G401.6 (cell line): ENCODE measurements around the gene NANOS3.
"Not testable (repeated sequence)": the region's sequence is repeated elsewhere in the genome, so short reads cannot be mapped to it uniquely, and the experiment has no call there.

ENCODE experiments used
- FAIRE-seq: peaks from 2 replicates; lab custom pipeline; 2012; peaks lifted over from hg19 to GRCh38; lab: Jason Lieb, UNC

NANOS3 gene

DNA sequence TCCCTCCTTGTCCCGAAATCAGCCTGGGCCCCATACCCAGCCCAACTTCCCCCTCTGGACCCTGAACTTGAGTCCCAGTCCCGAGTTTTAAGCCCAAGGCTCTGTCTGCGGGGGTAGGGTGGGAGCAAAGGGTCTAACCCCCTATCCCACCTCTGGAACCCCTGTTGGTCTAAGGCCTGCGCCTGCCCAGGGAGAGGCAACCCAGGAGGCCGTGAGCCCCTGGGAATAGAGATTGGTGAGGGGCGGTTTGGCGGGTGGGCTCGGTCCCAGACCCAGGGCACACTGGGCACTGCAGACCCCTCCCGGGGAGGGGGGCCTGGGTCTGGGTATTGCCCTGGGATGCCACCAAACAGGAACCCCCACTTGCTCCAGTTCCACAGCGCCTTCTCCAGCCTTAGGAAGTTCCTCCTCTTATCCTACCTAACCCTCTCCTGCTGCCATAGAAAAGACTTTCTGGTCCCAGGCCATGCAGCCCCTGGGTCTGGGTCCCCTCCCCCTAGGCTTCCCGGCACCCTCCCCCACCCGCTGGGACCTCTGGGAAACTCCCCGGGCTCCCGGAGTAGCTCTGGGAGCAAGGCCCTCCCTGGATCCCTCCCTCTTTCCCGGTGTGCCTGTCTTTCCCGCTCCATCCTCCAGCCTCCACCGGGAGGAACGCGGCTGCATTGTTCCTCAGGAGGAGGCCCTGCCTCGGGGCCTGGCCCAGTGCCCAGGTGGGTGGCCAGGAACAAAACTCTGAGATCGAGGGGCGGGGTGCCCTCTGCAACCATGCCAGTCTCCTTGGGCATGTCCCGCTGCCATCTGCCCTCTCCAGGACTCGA is 33.6 kb upstream of the NANOS3 start:
- no peak for FAIRE-seq

DNA sequence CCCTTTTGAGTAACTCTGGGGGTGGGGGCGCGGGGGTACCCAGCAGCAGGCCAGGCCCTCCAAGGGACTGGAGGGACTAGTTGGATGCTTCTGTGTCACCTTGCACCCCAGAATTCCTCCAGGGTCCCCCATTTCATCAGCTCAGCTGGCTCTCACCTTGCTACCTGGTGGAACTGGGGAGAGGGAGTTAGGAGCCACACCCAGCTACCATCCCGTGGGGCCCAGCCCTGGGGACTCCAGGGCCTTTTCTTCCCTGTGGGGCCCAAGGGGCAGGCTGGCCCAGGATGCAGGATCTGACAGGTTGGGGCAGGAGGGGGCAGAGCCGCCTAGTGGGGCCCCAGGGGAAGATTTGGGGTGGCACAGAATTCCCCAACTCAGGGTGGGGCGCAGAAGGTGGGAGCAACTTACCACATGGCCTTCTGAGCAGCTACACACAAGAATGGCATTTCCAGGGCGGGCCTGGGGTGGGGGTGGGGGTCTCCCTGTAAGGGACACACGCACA is 32.8 kb upstream of the NANOS3 start:
- FAIRE-seq = no peak

DNA sequence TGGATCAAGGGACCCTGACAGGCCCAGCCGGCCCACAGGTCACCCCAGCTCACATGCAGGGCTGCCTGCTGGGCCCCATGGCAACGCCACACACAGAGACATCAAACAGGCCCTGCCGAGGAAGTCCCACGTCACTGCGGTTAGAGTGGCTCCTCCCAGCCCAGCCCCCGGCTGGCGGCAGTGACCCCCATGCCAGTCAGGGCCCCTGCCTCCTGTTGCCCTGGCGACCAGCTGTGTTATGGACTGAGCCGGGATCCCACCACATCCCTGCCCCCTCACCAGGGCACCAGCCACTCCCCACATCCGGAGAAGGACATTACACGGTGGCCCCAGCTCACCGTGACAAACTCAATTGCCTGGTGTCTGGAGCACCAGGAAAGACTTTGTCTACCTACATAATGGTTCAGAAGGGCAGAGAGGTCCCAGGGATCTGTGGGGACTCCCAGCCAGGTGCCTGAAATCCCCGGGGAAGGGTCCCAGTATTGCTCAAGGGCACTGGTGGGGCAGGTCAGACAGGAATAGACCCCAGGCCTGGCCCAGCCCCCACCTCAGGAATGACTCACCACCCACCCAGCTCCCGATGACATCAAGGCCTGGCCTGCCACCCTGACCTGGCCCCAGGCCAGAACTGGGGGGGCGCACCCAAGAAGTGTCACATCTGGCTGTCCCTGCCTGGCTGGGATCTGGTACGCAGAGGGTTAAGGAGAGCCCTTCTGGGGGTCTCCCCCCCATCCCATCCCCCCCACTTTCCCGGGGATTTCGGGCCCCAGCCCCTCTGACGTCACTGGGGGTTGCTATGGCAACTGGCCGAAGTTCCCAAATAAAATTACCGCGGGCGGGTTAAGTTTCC is 30.2 kb upstream of the NANOS3 start:
- FAIRE-seq = peak; percentile 31

DNA sequence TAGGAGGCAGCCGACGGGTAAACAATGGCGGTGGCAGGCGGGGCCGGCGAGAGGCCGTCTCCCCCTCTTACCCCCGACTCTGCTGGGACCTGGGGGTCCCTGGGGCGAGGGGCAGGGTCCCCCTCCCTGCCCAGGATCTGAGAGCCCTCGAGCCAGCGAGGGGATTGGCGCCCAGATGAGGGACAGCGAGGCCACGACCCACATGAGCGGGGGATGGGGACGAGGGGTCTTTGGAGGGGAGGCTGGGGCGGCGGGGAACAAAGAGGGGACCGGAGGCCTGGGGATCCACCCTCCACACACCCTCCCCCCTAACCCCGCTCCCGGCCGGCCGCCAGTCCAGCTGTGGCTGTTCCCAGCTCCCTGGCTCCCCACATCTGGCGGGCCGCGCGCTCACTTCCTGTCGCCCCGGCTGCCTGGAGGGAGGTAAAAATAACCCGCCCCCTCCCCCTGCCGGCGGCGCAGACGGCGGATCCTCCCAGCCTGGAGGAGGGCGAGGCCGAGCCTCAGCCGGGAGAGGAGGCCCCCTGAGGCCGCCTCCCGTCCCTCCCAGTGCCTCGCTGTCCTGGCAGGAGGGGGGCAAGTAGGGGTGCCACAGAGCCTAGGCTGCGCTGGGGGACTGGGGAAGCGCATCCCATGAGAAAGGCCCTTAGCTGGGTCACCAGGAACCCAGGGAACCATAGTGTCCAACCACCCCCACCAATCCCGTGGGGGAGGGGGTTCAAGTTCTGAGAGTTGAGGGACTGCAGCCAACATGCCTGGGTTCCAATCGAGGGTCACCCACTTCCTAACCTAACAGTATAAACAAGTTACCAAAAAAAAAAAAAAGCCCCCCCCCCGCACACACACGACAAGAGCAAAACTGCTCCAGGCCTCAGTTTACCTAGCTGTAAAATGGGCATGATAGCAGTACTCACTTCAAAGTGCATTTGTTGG is 29.3 kb upstream of the NANOS3 start:
- no peak for FAIRE-seq

DNA sequence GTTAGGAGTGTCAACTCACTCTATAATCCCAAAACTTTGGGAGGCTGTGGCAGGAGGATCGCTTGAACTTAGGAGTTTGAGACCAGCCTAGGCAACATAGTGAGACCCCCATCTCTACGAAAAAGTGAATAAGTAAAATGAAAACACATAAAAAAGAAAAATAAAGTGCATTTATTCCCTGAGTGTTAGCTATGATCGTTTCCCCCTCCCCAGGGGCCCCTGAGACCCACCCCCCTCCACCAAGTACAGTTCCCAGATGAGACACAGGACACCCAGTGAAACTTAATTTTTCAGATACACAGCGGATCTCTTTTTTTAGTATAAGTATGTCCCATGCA is 28.6 kb upstream of the NANOS3 start:
- FAIRE-seq = no peak

DNA sequence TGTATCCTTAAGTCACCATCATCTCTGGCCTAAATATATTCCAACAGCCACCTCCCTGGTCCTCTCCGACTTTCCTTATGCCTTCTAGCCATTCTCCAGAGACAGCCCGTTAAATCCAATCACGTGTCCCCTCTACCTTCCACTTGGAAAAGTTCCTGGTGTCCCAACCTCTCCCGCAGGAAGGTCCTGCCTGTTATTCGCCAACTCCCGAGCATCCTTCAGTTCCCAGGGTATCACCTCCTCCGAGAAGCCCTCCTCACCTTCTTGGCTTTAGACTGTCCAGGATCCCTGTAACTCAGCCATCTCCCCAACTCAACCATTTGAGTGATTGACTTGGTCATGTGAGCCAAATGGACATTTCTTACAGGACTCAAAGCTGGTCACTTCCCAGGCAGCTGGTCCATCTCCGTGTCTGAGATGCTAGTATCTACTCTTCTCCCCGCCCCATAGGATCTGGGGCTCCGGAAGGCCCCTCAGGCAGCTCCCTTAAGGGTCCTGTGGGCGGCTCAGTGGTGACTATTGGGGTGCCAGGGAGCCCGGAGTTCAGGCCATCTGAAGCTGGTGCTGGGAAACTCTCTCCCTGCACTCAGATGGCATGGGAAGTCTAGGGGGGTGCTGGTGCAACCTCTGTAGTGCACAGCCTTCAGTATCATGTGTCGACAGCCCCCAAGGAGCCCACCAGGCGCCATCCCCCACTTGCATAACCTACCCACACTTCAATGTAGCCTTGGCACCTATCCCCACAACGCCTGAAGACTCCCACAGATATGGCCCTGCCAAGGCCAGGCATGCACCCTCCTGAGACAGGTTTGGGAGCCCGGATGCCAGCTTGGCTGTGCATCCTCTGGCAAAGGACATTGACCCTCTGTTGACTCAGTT is 27.9 kb upstream of the NANOS3 start:
- FAIRE-seq = peak; percentile 82

DNA sequence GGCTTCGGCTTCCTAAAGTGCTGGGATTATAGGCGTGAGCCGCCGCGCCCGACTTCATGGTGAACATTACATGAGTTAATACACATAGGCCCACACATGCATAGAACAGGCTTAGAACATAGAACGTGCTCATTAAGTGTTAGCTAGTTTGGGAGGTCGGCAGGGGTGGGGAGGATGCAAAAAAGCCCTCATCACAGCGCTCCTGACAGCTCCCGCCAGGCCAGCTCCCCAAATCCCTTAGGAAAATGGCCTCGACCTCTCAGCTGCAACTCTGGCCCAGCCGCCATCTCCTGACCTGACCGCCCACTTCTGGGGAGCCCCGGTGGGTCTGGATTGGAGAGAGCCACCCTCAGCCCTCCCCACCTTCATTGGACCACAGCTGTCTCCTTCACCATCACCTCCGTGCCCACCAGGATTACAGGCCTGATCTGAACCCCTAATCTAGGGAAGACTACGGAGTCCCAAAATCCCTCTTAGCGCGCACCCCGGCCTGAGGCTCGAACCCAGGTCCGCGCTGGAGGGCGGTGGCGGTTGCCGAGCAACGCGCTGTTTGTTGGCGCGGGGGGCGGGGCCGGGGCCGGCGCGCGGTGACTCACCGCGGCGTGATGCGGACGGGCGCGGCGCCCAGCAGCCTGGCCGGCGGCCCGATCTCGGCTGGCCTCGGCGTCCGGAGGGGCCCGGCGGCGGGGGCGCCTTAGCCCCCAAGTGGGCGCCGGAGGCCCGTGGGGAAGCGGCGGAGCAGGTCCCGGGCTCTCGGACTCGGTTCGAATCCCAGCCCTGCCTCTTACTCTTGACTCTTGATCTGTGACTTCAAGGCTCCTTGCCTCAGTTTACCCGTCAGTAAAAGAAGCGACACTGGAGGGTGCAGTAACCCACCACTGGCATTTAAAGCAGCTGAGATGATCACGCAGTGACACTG is 26.7 kb upstream of the NANOS3 start:
- no peak for FAIRE-seq

DNA sequence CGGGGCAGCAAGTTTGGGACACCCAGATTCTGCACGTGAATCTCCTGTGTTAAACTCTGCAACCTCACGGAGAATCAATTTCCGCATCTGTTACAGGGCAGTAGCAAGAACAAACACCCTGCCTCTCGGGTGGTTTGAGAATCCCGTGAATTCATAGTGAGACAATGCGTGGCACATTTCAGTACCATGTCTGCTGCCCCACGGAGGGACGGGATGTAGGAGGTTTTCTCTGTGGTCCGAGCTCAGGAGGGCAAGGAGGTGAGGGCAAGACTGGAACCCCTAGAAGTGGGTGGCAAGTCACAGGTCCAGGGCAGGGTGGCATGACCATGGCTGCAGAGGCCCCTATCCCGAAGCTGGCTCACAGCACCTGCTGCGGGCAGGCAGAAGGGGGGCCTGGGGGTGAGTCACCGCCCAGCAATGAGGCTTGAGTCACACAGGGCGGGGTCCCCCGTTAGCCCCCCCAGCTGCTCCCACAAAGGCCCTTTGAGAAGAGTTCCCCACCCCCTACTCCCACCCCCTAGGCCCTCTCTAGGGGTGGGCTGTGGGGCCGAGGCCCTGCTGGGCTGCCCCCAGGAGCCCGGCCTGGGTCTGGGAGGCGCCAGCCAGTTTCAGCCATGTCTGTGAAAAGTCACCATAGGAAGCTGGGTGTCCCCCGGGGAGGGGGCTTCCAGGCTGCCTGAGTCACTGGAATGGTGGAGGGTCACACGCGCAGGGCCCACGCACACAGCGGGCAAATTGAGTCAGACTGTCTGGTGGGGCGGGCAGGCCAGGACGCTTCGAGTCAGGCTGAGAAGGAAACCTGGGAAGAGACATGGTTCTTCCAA is 25.8 kb upstream of the NANOS3 start:
- FAIRE-seq = no peak

DNA sequence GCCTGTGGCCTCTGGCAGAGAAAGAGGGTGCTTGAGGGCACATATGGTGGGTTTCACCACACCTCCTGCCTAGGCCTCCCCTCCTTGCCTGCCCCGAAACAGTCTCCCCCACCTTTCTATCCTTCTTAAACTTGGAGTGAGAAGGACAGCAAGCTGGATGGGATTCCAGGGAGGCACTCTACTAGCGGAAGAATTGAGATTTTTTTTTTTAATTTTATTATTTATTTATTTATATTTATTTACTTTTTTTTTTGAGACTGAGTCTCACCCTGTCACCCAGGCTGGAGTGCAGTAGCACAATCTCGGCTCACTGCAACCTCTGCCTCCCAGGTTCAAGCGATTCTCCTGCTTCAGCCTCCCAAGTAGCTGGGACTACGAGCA is 25.2 kb upstream of the NANOS3 start:
- FAIRE-seq = not testable (repeated sequence)

DNA sequence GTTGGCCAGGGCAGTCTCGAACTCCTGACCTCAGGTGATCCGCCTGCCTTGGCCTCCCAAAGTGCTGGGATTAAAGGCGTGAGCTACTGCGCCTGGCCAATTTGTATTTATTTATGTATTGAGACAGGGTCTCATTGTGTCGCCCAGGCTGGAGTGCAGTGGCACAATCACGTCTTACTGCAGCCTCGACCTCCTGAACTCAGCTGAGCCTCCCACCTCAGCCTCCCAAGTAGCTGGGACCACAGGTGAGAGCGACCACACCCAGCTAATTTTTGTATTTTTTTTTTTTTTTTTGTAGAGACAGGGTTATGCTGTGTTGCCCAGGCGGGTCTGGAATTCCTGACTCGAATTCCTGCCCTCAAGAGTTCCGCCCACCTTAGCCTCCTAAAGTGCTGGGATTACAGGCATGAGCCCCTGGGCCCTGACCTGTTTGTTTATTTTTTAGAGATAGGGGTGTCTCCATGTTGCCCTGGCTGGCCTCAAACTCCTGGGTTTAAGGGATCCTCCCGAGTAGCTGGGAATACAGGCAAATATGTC is 24.7 kb upstream of the NANOS3 start:
- peak; percentile 36 for FAIRE-seq

DNA sequence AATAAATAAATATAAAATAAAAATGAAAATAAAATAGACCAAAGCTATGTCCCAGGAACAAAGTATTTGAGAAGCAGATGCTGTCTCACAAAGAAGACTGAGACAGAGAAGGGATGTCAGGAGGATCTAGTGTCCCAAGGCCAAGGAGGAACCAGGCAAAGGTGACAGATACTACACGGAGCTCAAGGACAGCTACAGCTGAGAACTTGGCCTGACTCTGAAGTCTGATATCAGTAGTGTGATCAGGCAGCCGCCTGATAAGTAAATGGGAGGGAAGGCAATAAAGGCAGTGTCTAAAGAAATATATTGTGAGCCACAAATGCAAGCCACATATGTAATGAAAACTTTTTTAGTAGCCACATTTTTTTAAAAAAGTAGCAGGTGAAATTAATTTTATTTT is 20.4 kb upstream of the NANOS3 start:
- no peak for FAIRE-seq

DNA sequence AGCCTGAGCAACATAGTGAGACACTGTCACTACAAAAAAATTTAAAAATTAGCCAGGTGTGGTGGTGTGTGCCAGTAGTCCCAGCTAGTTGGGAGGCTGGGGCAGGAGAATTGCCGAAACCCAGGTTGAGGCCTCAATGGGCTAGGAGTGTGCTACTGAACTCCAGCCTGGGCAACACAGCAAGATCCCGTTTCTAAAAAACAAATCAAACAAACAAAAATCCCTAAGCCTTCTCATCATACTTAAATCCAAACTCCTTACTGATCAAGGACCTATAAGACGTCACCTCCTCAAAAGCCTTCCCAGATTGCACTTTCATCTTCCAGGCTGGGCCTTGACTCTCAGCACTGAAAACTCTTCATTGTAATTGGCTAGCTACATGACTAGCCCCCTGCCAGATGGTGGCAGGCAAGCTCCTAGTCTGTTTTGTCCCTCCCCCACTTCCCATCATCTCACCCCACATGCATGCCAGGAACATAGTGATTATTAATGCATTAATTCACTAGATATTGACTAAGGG is 17.5 kb upstream of the NANOS3 start:
- no peak for FAIRE-seq

DNA sequence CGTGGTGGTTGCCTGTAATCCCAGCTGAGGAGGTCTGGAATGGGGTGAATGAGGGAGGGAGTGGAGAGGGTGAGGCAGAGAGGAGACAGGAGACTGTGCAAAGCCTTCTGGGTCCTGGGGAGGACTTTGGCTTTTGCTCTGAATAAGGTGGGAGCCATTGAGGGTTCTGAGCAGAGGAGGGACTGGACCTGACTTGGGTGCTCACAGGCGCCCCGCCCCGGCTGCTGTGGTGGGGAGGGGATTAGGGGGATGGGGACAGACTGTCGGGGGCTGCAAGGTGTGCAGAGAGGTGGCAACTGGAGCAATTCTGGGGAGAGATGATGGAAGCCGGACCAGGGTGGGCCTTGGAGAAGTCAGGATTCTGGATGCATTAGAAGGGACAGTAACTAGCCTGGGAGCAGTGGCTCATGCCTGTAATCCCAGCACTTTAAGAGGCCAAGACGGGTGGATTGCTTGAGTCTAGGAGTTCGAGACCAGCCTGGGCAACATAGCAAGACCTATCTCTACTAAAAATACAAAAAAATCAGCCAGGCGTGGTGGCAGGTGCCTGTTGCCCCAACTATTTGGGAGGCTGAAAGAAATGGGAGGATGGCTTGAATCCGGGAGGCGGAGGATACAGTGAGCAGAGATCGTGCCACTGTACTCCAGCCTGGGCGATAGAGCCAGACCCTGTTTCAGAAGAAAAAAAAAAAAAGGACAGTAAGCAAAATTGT is 16.1 kb upstream of the NANOS3 start:
- FAIRE-seq = no peak

DNA sequence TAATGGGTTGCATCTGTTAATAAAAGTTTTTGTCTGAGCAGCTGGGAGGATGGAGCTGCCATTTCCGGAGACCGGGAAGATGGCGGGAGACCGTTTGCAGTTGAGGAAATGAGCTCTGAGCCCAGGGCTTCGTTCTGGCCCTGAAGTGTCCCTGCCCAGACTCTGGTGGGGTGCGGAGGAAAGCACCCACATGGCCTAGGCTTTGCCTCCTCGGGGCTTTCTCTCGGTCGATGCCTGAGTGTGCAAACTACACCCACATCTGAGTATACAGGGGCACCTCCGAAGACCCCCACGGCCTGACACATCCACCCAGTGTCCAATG is 15.6 kb upstream of the NANOS3 start:
- FAIRE-seq = no peak

DNA sequence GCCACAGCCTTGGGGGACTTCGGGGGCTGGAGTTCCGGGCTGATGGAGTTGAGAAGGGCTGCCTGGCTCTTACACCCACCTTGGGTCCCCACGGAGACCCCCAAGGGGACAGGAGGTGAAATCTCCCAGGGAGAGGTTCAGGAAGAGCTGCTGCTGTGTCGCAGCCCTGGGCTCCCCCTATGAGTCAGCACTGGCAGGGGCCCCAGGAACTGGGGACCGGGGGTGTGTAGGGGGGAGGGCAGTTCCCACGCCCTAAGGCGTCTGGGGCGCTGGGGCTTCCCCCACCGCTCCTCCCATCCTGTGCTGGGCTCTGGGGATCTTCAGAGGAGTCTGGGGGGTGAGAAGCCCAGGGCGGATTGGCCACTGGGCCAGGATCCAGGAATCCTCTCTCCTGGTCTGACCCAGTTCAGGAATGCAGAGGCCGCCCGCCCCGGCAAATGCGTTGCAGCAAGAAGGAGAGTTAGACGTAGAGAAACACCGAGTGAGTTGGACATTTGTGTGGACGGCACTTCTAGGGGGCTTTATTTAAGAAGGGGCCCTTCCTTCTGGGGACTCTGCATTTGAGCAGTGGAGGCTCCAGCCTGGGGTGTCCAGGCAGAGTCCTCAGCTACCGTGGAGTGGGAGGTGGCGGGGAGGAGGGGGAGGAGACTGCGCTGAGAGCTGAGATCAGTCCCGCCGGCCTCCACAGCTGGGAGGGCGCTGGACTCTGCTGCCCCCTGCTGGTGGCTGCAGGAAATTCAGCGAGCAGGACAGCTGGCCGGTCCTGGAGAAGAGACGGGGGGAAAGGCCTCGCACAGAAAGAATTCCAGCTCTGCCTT is 15.0 kb upstream of the NANOS3 start:
- peak; percentile 93 for FAIRE-seq

DNA sequence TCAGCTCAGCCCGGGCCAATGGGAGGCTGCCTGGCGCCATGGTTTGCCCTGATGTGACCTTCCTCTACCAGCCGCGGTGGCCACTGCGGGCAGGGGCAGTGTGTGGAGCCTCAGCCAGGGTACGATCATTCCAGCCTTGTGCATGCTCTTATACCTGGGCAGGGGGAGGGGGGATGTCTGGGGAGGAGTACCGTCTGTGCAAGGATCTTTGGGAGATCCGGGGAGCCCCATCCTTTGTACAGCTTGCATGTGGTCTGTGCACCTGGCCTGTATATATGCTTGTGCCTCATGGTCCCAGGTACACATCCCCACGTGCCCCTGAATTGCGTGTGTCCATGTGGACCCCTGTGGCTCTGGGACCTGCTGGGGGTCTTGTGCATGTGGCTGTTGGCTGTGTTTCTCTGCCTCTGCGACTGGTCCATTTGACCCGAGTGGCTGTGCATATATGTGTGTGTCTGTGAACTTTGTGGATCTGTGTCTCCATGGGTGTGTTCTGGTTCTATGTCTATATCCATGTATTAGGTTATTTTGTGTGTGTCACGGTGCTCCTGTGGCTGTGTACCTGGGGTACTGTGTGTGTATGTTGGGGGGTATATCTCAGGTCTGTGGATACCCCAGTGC is 12.8 kb upstream of the NANOS3 start:
- FAIRE-seq = no peak
